Lung (tissue), 12 donors: ENCODE data around the gene SIX2. TPM values are rescaled to one million over a fixed set of nuclear protein-coding genes. Genes with fewer than 3 reads are reported as not detected.

ENCODE experiments used
- ATAC-seq: fragments of 200-7000 bp; cut with Tn5 transposase; one replicate; pipeline ENCODE4 v1.9.1; 2020; ENCODE audit warnings: moderate number of reproducible peaks; ENCODE audit not compliant: insufficient read depth, low FRiP score
- DNase-seq, 3 donors: peaks; one replicate each; pipeline ENCODE4 v3.0.0-alpha.2; 2013 to 2017
- H3K27ac ChIP-seq, 2 donors: one replicate each; pipeline ENCODE4 v1.5.1; 2013; ENCODE audit warnings: mild to moderate bottlenecking in 2 of 2, moderate library complexity in 2 of 2, control low read depth in 1 of 2, inconsistent platforms in 1 of 2, low read depth in 1 of 2, low read length in 1 of 2
- H3K27me3 ChIP-seq, 3 donors: one replicate each; pipeline ENCODE4 v1.5.1; 2013; ENCODE audit warnings: low read length in 2 of 3; ENCODE audit not compliant: control insufficient read depth in 3 of 3, insufficient read depth in 3 of 3
- H3K36me3 ChIP-seq, 4 donors: one replicate each; pipeline ENCODE4 v1.5.1; 2013; ENCODE audit warnings: low read length in 4 of 4, mild to moderate bottlenecking in 1 of 4, moderate library complexity in 1 of 4; ENCODE audit not compliant: control insufficient read depth in 4 of 4, insufficient read depth in 4 of 4
- H3K4me1 ChIP-seq, 5 donors: one replicate each; pipeline ENCODE4 v1.5.1; 2013; ENCODE audit warnings: low read length in 5 of 5, mild to moderate bottlenecking in 2 of 5, moderate library complexity in 1 of 5; ENCODE audit not compliant: control insufficient read depth in 5 of 5, insufficient read depth in 5 of 5
- H3K4me3 ChIP-seq: one replicate; pipeline ENCODE4 v1.5.1; 2013; ENCODE audit warnings: mild to moderate bottlenecking, control low read depth, moderate library complexity
- H3K9ac ChIP-seq, 2 donors: one replicate each; pipeline ENCODE4 v1.5.1; 2013; ENCODE audit warnings: low read length in 2 of 2, control low read depth in 1 of 2; ENCODE audit not compliant: insufficient read depth in 1 of 2
- H3K9me3 ChIP-seq, 4 donors: one replicate each; pipeline ENCODE4 v1.5.1; 2013; ENCODE audit warnings: low read length in 3 of 4, mild to moderate bottlenecking in 1 of 4, moderate library complexity in 1 of 4; ENCODE audit not compliant: control insufficient read depth in 4 of 4, insufficient read depth in 3 of 4
- WGBS, 2 donors: extraction: QIAGEN DNeasy Blood & Tissue Kit; methylation state at CpG; one replicate each; pipeline ENCODE4 v1.1.7; 2013; 5-methylcytosine and 5-hydroxymethylcytosine counted together
- polyA plus RNA-seq, 2 donors: library from polyadenylated mRNA; stranded (reverse); fragments of 200-250 nt; gene quantifications; one replicate each; pipeline ENCODE4 v1.2.1, GENCODE V29; 2013
- total RNA-seq, 2 donors: library from RNA; depleted of rRNA in 1 of 2; stranded (reverse); fragments of >200 nt in 1 of 2; gene quantifications; one replicate each; pipeline ENCODE4 v1.2.1, GENCODE V29; 2014 to 2021
- TF ChIP-seq, protein P1 (sequence below): IDR thresholded peaks from 2 replicates; pipeline ENCODE4 v1.5.1; 2012; ENCODE audit warnings: mild to moderate bottlenecking; ENCODE audit errors: control extremely low read depth, extremely low read depth
- donor health status: control.
- donor health status: control.
- donor health status: Bipolar disorder and iron deficiency.
- donor health status: healthy.
- donor health status: DM: yes; HTN: yes; CAD: no.

Gene SIX2
- total and polyA plus RNA-seq, 4 donors, result 0.34 to 0.83 (median 0.44) TPM

DNA sequence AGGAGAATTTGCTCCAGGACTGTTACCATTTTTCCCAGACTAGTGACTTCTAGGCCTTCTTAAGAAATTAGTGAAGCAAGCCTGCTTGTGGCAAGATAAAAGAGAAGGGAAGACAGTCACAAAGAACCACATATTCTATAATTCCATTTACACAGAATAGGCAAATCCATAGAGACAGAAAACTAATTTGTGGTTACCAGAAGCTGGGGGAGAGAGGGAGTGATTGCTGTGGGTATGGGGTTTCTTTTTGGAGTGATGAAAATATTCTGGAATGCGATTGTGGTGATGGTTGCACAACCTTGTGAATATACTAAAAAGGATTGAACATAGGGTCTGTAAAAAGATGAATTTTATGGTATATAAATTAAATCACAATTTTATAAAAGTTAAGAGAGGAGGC is 37.5 kb upstream of the SIX2 start:
- Histone ChIP-seq H3K27me3 (peaks cover 3 to 8% (median 5%) of the 10 kb centered on the region in 3 donors), H3K4me1 (no peaks in the 10 kb centered on the region), H3K9me3 (peaks cover 0 to 2% (median 0%) of the 10 kb centered on the region in 4 donors), H3K9ac (no peak overlapping the region), H3K4me3 (no peak overlapping the region), H3K27ac (no peak overlapping the region), H3K36me3 (no peaks in the 10 kb centered on the region)
- TF ChIP-seq, protein P1, sequence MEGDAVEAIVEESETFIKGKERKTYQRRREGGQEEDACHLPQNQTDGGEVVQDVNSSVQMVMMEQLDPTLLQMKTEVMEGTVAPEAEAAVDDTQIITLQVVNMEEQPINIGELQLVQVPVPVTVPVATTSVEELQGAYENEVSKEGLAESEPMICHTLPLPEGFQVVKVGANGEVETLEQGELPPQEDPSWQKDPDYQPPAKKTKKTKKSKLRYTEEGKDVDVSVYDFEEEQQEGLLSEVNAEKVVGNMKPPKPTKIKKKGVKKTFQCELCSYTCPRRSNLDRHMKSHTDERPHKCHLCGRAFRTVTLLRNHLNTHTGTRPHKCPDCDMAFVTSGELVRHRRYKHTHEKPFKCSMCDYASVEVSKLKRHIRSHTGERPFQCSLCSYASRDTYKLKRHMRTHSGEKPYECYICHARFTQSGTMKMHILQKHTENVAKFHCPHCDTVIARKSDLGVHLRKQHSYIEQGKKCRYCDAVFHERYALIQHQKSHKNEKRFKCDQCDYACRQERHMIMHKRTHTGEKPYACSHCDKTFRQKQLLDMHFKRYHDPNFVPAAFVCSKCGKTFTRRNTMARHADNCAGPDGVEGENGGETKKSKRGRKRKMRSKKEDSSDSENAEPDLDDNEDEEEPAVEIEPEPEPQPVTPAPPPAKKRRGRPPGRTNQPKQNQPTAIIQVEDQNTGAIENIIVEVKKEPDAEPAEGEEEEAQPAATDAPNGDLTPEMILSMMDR, result no peak
- DNase-seq (no peak), ATAC-seq (no peak)
- 86 to 87% methylated on average over 1 of the region's 1 CpG for WGBS, 2 donors

DNA sequence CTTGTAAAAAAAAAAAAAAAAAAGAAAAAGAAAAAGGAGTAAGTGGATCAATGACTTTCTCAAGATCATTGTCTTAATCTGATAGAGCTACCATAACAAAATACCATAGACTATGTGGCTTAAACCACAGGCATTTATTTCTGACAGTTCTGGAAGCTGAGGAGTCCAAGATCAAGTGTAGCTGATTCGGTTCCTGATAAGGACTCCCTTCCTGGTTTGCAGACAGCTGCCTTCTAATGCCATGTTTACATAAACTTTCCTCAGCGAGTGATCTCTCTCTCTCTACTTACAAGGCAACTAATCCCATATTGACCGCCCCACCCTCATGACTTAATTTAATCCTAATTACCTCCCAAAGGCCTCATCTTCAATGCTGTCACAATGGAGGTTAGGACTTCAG is 36.5 kb upstream of the SIX2 start:
- Histone ChIP-seq H3K27me3 (peaks cover 3 to 8% (median 5%) of the 10 kb centered on the region in 3 donors), H3K4me1 (no peaks in the 10 kb centered on the region), H3K27ac (no peak overlapping the region), H3K36me3 (no peaks in the 10 kb centered on the region), H3K4me3 (no peak overlapping the region), H3K9ac (no peak overlapping the region), H3K9me3 (peaks cover 0 to 2% (median 0%) of the 10 kb centered on the region in 4 donors)
- ATAC-seq (no peak), DNase-seq (no peak)
- TF ChIP-seq, protein P1, result no peak
- 78 to 79% methylated on average over 3 of the region's 3 CpGs for WGBS, 2 donors

DNA sequence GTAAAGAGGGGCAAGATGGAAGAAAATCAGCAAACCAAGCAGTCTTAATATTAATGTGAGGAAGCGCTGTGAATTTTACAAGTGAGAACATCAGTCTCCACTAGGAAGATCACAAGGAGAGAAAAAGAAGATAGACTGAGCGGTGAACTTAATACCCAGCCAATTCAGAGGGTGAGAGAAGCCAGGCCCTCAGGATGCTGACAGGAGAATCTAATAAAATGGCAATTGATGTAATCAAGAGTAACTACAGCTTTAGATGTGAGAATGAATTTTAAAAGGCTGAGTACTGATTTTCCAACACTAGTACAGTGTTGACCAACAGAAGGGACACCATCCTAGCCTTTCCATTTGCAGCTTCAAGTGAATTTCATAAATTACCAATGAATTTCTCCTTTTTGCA is 35.7 kb upstream of the SIX2 start:
- Histone ChIP-seq H3K9ac (no peak overlapping the region), H3K9me3 (peaks cover 0 to 2% (median 0%) of the 10 kb centered on the region in 4 donors), H3K36me3 (no peaks in the 10 kb centered on the region), H3K27ac (no peak overlapping the region), H3K4me3 (no peak overlapping the region), H3K27me3 (peaks cover 3 to 8% (median 5%) of the 10 kb centered on the region in 3 donors), H3K4me1 (no peaks in the 10 kb centered on the region)
- ATAC-seq, result no peak
- TF ChIP-seq, protein P1, result no peak
- no peak for DNase-seq
- 74 to 97% methylated on average over 2 of the region's 2 CpGs for WGBS, 2 donors

DNA sequence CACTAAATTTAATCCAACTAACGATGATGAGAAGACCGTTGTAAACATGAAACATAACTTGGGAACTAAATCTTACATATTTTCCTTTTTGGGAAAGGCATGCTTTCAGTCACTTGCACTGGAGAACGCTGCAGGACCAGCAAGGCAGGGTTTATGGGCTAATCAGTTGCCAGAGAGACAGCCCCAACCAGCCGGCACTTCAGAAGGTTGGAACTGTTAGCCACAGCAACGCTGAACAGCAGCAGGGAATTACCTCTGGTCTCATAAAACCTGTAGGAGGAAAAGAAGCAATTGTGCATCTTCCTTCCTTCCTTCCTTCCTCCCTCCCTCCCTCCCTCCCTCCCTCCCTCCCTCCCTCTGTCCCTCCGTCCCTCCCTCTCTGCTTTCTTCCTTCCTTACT is 33.9 kb upstream of the SIX2 start:
- DNase-seq (peak in 1 of 3 donors; percentile 30), ATAC-seq (no peak)
- H3K4me3 ChIP-seq, result no peak overlapping the region
- H3K27me3 ChIP-seq, result peaks cover 3 to 8% (median 5%) of the 10 kb centered on the region in 3 donors
- H3K4me1 ChIP-seq, result no peaks in the 10 kb centered on the region
- no peak overlapping the region for H3K9ac ChIP-seq
- no peaks in the 10 kb centered on the region for H3K36me3 ChIP-seq
- 37 to 55% methylated on average over 5 to 6 of the region's 6 CpGs for WGBS, 2 donors
- TF ChIP-seq, protein P1, result no peak
- peaks cover 0 to 2% (median 0%) of the 10 kb centered on the region in 4 donors for H3K9me3 ChIP-seq
- no peak overlapping the region for H3K27ac ChIP-seq
